ENCODE measurements around the gene SLC66A1. TPM values are rescaled to one million over a fixed set of nuclear protein-coding genes. Genes with fewer than 3 reads are reported as not detected.

SLC66A1 gene
- total RNA-seq, 1 experiment from 2014 or later: 27.7 TPM

- no peak for DNase-seq
- no peaks in the 10 kb centered on the region for H4K20me1 ChIP-seq (ENCODE audit: low read length)
Measured at GRCh38 chr1:19351873-19352272, 39.7 kb downstream of the SLC66A1 start.

DNA sequence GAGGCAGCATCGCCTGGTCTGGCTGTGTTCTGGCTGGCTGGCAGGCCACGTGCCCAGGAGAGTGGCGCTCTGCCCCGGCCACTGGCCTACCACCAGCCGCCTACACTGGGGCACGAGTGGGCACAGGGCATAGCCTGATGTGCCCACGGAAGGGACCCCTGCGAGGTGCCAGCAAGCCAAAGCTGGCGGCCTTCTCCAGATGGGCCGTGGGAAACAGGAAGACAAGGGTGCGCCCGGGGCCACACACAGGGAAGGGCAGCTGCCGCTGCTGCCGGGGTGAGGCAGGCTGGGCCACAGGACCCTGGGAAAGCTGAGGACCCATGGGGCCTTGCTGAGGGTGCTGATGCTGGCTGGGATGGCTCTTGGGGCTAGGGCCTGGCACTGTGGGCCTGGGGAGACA, 40.7 kb downstream of the SLC66A1 start:
- H3K9me2 ChIP-seq (replicated peaks; ENCODE audit: low read length): no peaks in the 10 kb centered on the region
- CTCF ChIA-PET: no interaction called here
- no peaks in the 10 kb centered on the region for H4K20me1 ChIP-seq (ENCODE audit: low read length)
- peaks cover 26% of the 10 kb centered on the region; the same call in 1 of the 2 replicates for H3K36me3 ChIP-seq (ENCODE audit: low read depth, low read length)
- H2AFZ ChIP-seq (ENCODE audit: low read length): no peak overlapping the region
- H3K79me2 ChIP-seq (ENCODE audit: low read length): no peaks in the 10 kb centered on the region
- intact Hi-C loops (cut with micrococcal nuclease): no loop called here
- no TSS peak for BruUV-seq (replicated peaks)
- H3K4me1 ChIP-seq (ENCODE audit: insufficient read depth, low read length): no peaks in the 10 kb centered on the region
- DNase-seq (no peak), ATAC-seq (no peak)
- TF ChIP-seq EZH2 (IDR thresholded peaks at IDR 0.05; ENCODE audit: low read length, unreplicated experiment) (no peak), EZH2phosphoT487 (IDR thresholded peaks at IDR 0.05; ENCODE audit: borderline replicate concordance, low read length) (no peak)
- TF ChIP-seq, protein P1, sequence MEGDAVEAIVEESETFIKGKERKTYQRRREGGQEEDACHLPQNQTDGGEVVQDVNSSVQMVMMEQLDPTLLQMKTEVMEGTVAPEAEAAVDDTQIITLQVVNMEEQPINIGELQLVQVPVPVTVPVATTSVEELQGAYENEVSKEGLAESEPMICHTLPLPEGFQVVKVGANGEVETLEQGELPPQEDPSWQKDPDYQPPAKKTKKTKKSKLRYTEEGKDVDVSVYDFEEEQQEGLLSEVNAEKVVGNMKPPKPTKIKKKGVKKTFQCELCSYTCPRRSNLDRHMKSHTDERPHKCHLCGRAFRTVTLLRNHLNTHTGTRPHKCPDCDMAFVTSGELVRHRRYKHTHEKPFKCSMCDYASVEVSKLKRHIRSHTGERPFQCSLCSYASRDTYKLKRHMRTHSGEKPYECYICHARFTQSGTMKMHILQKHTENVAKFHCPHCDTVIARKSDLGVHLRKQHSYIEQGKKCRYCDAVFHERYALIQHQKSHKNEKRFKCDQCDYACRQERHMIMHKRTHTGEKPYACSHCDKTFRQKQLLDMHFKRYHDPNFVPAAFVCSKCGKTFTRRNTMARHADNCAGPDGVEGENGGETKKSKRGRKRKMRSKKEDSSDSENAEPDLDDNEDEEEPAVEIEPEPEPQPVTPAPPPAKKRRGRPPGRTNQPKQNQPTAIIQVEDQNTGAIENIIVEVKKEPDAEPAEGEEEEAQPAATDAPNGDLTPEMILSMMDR (conservative IDR thresholded peaks at IDR 0.05; ENCODE audit: low read depth, low read length): no peak
- H3F3A ChIP-seq (ENCODE audit: low read length, unreplicated experiment): no peaks in the 10 kb centered on the region
- no peaks in the 10 kb centered on the region for H3K9me3 ChIP-seq (ENCODE audit: low read length)
- H3K4me2 ChIP-seq (ENCODE audit: low read length): no peak overlapping the region
- no peak overlapping the region for H3K27ac ChIP-seq (ENCODE audit: low read length)
- POLR2A ChIA-PET (ENCODE audit: unreplicated experiment): no interaction called here
- H3K27me3 ChIP-seq (ENCODE audit: low read length): no peaks in the 10 kb centered on the region
- no peak overlapping the region for H3K9ac ChIP-seq (ENCODE audit: low read length)
- H3K4me3 ChIP-seq (ENCODE audit: low read length): no peak overlapping the region

More at GRCh38 chr1:19351873-19352272, 39.7 kb downstream of the SLC66A1 start:
- POLR2A ChIA-PET (ENCODE audit: unreplicated experiment): no interaction called here
- no peaks in the 10 kb centered on the region for H3K27me3 ChIP-seq (ENCODE audit: low read length)
- H3K4me3 ChIP-seq (ENCODE audit: low read length): no peak overlapping the region
- TF ChIP-seq, protein P1 (conservative IDR thresholded peaks at IDR 0.05; ENCODE audit: low read depth, low read length): no peak
- TF ChIP-seq EZH2 (IDR thresholded peaks at IDR 0.05; ENCODE audit: low read length, unreplicated experiment) (no peak), EZH2phosphoT487 (IDR thresholded peaks at IDR 0.05; ENCODE audit: borderline replicate concordance, low read length) (no peak)
- no TSS peak for BruUV-seq (replicated peaks)
- no peaks in the 10 kb centered on the region for H3K9me3 ChIP-seq (ENCODE audit: low read length)
- no peaks in the 10 kb centered on the region for H3K9me2 ChIP-seq (replicated peaks; ENCODE audit: low read length)
- H3K9ac ChIP-seq (ENCODE audit: low read length): no peak overlapping the region
- H3K79me2 ChIP-seq (ENCODE audit: low read length): no peaks in the 10 kb centered on the region
- H3K4me1 ChIP-seq (ENCODE audit: insufficient read depth, low read length): no peaks in the 10 kb centered on the region
- H3K27ac ChIP-seq (ENCODE audit: low read length): no peak overlapping the region
- peaks cover 19% of the 10 kb centered on the region; the same call in 1 of the 2 replicates for H3K36me3 ChIP-seq (ENCODE audit: low read depth, low read length)
- no peak overlapping the region for H2AFZ ChIP-seq (ENCODE audit: low read length)
- H3K4me2 ChIP-seq (ENCODE audit: low read length): no peak overlapping the region
- CTCF ChIA-PET: no interaction called here
- intact Hi-C loops (cut with micrococcal nuclease): no loop called here
- no peak for ATAC-seq
- H3F3A ChIP-seq (ENCODE audit: low read length, unreplicated experiment): no peaks in the 10 kb centered on the region

GRCh38 chr1:19353596-19353995, 41.5 kb downstream of the SLC66A1 start:
- no peaks in the 10 kb centered on the region for H4K20me1 ChIP-seq (ENCODE audit: low read length)
- intact Hi-C loops (cut with micrococcal nuclease): no loop called here
- no TSS peak for BruUV-seq (replicated peaks)
- H3K27me3 ChIP-seq (ENCODE audit: low read length): no peaks in the 10 kb centered on the region
- H2AFZ ChIP-seq (ENCODE audit: low read length): no peak overlapping the region
- TF ChIP-seq EZH2phosphoT487 (IDR thresholded peaks at IDR 0.05; ENCODE audit: borderline replicate concordance, low read length): no peak
- TF ChIP-seq, protein P1 (conservative IDR thresholded peaks at IDR 0.05; ENCODE audit: low read depth, low read length): no peak
- no peak for TF ChIP-seq EZH2 (IDR thresholded peaks at IDR 0.05; ENCODE audit: low read length, unreplicated experiment)
- no peaks in the 10 kb centered on the region for H3K9me3 ChIP-seq (ENCODE audit: low read length)
- no peak overlapping the region for H3K4me3 ChIP-seq (ENCODE audit: low read length)
- no peaks in the 10 kb centered on the region for H3K9me2 ChIP-seq (replicated peaks; ENCODE audit: low read length)
- H3K9ac ChIP-seq (ENCODE audit: low read length): no peak overlapping the region
- CTCF ChIA-PET: no interaction called here
- no peaks in the 10 kb centered on the region for H3K4me1 ChIP-seq (ENCODE audit: insufficient read depth, low read length)
- peaks cover 26% of the 10 kb centered on the region; the same call in 1 of the 2 replicates for H3K36me3 ChIP-seq (ENCODE audit: low read depth, low read length)
- no peaks in the 10 kb centered on the region for H3K79me2 ChIP-seq (ENCODE audit: low read length)
- DNase-seq (no peak), ATAC-seq (no peak)
- POLR2A ChIA-PET (ENCODE audit: unreplicated experiment): no interaction called here
- H3K27ac ChIP-seq (ENCODE audit: low read length): no peak overlapping the region
- H3K4me2 ChIP-seq (ENCODE audit: low read length): no peak overlapping the region
- no peaks in the 10 kb centered on the region for H3F3A ChIP-seq (ENCODE audit: low read length, unreplicated experiment)
